H54 (cell line): Measurements from ENCODE around the gene FANCL.
"Not testable (repeated sequence)": the region's sequence is repeated elsewhere in the genome, so short reads cannot be mapped to it uniquely, and the experiment has no call there.

Source experiments
- DNase-seq: peaks from one replicate; pipeline ENCODE4 v3.0.0; 2011; ENCODE audit warnings: low spot score, mixed read lengths; ENCODE audit not compliant: insufficient read length
- FAIRE-seq: peaks from 3 replicates; lab custom pipeline; 2011; peaks lifted over from hg19 to GRCh38; lab: Jason Lieb, UNC
- POLR2A ChIP-seq: IDR thresholded peaks from 2 replicates; pipeline ENCODE4 v1.6.1; 2011; ENCODE audit warnings: low read depth, mild to moderate bottlenecking, low read length

FANCL gene

GRCh38 chr2:58240670-58241545 lies at the start of gene FANCL:
FANCL (minus strand) TSS chr2:58241325; CDS start chr2:58241313, 12 bp downstream.
- DNase-seq (peak; percentile 88), FAIRE-seq (peak; percentile 95)
- peak; percentile 80 for TF ChIP-seq POLR2A

DNA sequence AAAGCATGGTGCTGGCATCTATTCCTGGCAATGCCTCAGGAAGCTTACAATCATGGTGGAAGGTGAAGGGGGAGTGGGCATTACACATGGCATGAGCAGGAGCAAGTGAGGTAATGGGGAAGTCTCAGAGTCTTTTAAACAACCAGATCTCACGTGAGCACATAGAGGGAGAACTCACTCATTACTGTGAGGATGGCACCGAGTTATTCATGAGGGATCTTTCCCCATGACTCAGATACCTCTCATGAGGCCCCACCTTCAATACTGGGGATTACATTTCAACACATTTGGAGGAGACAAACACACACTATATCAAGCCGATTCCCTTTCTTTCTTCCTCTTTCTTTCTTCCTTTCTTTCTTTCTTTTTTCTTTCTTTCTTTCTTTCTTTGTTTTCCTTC lies 47.9 kb upstream of the FANCL start:
- FAIRE-seq: peak; percentile 23
- no peak for TF ChIP-seq POLR2A
- DNase-seq: peak; percentile 2

DNA sequence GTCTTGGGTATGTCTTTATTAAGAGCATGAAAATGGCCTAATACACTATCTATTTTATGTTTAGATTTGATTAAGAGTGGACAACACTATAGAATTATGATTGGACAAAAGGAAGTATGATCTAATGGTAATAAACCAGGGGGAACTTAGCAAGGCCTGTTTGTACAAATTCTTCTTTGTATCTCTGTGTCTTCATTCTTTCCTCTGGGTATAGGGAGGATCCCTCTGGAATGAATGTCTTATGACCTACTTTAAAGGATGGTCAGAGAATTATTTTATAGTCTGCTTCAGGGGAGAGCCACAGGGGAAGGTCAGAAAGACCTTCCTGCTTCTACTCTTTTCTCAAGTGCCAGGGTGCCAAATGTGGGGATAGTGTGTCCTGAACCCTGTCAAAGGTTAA lies 42.8 kb upstream of the FANCL start:
- TF ChIP-seq POLR2A: no peak
- FAIRE-seq: no peak
- DNase-seq: no peak

DNA sequence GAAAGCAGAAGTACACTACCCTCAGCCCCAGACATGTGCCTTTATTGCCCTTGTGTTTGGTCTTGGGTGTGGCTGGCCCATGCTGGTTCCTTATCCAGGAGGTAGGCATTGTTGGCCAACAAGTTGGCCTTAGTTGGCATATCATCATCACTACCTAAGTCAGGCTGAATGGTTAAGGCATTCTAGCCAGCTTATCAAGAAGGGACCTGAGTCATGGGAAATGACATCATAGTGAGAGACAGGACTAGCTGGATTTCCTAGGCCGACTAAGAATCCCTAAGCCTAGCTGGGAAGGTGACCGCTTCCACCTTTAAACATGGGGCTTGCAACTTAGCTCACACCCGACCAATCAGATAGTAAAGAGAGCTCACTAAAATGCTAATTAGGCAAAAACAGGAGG lies 34.0 kb upstream of the FANCL start:
- FAIRE-seq, DNase-seq: not testable (repeated sequence)

DNA sequence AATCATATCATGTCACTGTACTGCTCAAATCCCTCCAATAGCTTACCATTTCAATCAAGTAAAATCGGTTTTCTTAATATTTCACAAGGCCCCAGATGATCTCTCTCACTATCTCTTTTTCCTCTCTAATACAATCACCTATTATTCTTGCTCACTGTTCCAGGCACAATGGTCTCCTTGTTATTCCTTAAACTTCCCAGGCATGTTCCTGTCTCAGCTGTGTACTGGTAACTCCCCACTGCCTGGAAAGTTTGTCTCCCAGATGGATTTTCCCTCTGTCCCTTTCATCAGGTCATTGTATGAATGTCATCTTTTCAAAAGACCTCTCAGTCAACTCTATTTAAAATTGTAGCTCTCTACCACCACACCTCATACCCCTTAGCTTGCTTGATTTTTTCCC lies 30.7 kb upstream of the FANCL start:
- FAIRE-seq: no peak

DNA sequence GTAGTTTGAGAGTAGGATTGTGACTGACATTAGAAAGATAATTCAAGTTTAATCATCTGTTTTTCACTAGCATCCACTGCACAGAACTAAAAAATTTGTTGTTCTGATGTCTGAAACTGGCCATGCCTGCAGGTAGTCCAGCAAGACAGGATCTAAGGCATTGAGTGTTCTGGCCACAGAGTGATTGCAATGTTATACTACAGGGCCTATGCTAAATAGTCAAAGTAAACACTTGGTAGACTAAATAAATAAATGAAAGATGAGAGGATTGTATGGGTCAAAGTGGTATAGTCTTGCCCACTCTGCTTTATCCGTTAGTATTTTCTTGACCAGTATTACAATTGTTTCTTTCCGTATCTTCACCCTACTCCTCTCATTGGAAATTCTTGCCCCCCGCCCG lies 27.6 kb upstream of the FANCL start:
- no peak for FAIRE-seq
- DNase-seq: no peak
- no peak for TF ChIP-seq POLR2A

More for the DNA sequence above, 30.7 kb upstream of the FANCL start:
- DNase-seq: no peak
- no peak for TF ChIP-seq POLR2A

GRCh38 chr2:58266211-58266610 lies 25.1 kb upstream of the FANCL start:
- DNase-seq (no peak), FAIRE-seq (no peak)
- TF ChIP-seq POLR2A: no peak

DNA sequence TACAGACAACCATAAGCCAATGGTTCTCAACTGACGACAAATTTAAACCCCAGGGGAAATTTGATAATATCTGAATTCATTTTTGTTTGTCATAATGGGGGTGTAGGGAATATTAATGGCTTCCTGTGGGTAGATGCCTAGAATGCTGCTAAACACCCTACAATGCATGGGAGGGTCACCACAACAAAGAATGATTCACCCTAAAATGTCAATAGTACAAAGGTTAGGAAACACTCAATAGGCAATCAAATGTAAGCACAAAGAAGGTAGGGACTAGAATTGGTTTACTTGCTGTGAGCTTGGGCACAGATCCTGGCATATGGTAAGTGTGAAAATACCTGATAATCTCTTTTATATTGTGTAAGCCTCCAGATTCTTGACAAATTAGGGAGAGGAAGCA lies 20.1 kb upstream of the FANCL start:
- no peak for DNase-seq
- FAIRE-seq: no peak
- TF ChIP-seq POLR2A: no peak

DNA sequence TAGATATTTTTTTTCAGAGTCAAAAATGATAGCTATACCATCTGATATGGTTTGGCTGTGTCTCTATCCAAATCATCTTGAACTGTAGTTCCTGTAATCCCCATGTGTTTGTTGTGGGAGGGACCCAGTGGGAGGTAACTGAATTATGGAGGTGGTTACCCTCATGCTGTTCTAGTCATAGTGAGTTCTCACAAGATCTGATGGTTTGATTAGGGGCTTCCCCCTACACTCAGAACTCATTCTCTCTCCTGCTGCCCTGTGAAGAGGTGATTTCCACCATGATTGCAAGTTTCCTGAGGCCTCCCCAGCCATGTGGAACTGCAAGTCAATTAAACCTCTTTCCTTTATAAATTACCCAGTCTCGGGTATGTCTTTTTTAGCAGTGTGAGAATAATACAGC lies 17.3 kb upstream of the FANCL start:
- DNase-seq, FAIRE-seq: not testable (repeated sequence)

- DNase-seq: not testable (repeated sequence)
- peak; percentile 91 for FAIRE-seq
These were observed 10.4 kb upstream of the FANCL start for GRCh38 chr2:58251331-58252201.

- no peak for DNase-seq
- no peak for FAIRE-seq
- no peak for TF ChIP-seq POLR2A
These were observed 380 bp upstream of the FANCL start for GRCh38 chr2:58241546-58241864.

DNA sequence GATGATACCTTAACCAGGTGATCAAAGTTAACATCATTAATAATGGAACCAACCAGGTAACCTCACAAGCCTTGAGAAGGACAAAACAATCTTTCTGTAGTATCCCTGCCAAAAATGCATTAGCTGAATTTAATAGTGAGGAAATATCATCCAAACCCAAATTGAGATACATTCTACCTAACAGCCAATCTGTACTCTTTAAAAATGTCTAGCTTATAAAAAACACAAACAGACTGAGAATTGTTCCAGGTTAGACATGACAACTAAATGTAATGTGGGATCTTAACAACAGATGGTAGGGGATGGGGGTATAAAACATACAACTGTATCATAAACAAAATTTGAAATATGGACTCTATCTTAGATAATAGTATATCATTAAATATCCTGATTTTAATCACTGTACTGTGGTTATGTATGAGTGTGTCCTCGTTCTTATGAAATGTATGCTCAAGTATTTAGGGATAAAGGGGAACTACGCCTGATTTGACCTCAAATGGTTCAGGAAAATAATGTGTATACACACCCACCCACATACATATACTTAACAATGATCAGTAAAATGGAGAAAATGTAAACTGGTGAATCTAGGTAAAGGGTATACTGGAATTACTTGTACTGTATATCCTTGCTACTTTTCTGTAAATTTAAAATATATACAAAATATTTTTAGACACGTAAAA lies 1.7 kb downstream of the FANCL start:
- FAIRE-seq: peak; percentile 11
- no peak for TF ChIP-seq POLR2A
- DNase-seq: no peak

GRCh38 chr2:58237741-58238140 lies 3.4 kb downstream of the FANCL start:
- peak; percentile 41 for FAIRE-seq
- no peak for DNase-seq
- no peak for TF ChIP-seq POLR2A

- no peak for TF ChIP-seq POLR2A
- no peak for FAIRE-seq
- no peak for DNase-seq
These were observed 5.1 kb downstream of the FANCL start for GRCh38 chr2:58235984-58236383.
